IPS DF 19.7 (cell line): Measurements from ENCODE around the gene ZFPM1.
"Not testable (repeated sequence)": the region's sequence is repeated elsewhere in the genome, so short reads cannot be mapped to it uniquely, and the experiment has no call there.

Experiments
- DNase-seq: peaks from one replicate; pipeline ENCODE4 v3.0.0-alpha.2; 2013; ENCODE audit warnings: low read depth, low spot score

Gene ZFPM1

DNA sequence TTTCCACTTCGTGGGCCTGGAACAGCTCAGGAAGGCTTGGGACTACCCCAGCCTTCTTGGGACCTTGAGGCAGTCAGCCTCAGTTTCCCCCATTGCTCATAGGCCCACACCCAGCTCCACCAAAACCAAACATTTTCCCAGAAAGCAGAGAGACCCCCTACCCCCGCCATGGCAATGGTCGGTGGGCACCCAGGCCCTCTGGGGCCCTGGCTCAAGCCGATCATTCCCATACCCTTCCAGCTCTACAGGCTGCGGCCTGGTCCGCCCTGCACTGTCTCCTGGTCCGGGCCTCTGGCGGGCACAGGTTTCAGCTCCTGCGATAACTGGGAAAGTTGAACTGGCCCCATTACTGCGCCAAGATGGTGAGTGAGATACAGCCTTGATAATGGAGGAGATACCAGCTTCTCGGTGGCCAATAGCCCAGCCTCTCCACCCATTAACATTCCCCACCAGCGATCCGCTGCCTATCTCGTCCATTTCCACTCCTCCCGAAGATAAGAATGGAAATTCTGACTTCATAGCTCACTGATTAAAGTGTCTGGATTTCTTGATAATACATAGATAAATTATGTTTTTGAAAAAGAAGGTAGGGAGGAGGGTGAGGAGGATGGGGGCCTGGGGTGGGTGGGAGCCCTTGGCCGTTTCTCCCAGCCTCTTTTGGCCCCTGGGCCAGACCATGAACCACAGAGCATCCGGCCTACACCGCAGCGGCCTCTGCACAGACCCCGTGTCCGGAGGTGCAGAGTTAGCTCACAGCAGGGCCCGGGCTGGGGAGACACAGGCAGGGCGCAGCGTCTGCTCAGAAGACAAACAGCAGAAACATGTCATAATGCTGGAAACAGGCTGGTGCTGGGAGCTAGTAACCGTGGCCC lies 11.6 kb downstream of the ZFPM1 start:
- DNase-seq: no peak

DNA sequence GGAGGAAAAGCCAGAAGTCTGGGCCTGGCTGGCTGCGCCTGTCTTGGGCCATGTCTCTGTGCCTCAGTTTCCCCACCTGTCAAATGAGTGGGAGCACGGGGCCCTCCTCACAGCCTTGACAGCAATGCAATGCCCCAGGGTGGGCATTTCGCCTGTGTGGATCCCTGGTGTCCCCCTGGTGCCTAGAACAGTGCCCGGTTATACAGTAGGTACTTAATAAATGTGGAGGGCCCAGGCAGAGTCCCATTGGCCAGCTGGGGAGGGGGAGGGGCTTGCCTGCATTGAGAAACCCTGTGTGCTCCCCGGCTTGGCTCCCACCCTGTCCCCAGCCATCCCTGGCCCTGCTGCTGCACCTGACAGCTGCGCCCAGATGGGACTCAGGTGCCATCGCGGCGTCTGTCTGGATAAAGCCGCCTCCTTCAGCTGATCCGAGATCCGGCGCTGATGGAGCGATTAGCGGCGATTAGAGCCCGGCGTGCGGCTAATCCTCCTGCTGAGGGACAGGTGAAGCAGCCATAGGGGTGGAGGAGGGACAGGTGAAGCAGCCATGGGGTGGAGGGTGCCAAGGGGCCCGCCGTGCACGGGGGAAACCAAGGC lies 12.4 kb downstream of the ZFPM1 start:
- DNase-seq: no peak

DNA sequence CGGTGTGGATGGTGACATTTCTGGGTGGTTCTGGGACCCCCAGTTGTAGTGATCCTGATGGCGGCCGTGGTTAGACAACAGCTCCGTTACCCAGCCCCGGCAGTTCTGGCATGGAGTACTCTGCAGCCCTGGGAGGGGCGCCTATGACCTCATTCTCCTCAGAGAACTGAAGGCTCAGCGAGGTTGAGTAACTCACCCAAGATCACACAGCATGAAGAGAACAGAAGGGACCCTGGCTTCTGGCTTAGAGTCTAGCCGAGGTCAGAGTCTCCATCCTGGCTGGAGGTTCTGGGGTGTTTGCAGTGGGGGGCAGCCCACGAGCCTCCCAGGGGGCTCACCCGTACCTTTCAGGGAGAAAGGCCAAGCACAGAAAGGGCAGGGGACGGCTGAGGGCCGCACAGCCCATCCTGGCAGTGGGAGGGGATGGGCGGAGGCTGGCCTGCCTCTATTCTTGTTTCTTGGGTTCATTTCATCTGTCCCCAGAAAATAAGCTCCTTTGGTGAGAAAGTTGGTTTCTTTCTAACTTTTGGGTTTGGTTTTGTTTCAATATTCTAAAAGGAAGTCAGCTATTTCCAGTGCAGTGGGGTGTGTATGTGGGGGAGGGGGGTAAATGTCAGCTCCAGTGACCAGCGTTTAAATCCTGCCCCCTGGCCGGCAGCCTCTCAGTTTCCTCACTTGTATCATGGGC lies 13.2 kb downstream of the ZFPM1 start:
- no peak for DNase-seq

DNA sequence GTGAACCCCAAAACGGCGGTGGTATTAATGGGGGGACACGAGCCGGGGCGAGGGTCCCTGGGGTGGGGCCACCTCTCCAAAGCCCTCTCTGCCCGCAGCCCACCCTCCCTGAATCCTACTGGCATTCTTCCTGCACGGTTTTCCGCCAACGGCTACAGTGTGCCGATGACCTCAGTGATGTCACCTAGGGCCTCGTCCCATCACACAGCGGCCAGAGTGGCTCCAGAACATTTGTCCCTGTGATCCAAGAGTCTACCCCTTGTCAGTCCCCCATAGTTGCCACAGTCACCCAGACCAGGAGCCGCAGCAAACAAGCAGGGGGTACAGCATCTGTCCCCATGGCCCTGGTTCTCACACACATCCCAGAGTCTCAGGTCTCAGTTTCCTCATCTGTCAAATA lies 13.9 kb downstream of the ZFPM1 start:
- no peak for DNase-seq

- DNase-seq: no peak
These were observed 14.5 kb downstream of the ZFPM1 start for GRCh38 chr16:88467541-88467944.

GRCh38 chr16:88468275-88469129 lies 15.4 kb downstream of the ZFPM1 start:
- peak; percentile 73 for DNase-seq

GRCh38 chr16:88469615-88470395 lies 16.7 kb downstream of the ZFPM1 start:
- no peak for DNase-seq

- not testable (repeated sequence) for DNase-seq
These were observed 17.3 kb downstream of the ZFPM1 start for GRCh38 chr16:88470396-88470680.

- not testable (repeated sequence) for DNase-seq
These were observed 17.6 kb downstream of the ZFPM1 start for GRCh38 chr16:88470696-88471095.

DNA sequence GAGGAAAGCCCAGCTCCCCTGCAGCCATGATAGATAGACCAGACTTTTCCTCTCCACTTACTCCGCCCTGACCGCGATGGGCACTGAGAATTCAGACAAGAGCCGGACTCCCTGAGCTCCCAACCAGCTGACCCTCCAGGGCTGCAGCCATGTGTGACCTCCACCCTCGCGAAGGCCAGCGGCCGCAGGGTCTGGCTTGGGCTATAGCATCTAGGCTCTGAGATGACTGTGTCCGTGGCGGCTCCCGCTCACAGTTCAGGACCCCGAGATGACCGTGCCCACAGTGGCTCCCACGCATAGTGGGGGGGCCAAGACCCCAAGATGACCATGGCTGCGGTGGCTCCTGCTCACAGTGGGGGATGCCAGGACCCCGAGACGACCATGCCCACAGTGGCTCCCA lies 18.0 kb downstream of the ZFPM1 start:
- no peak for DNase-seq

DNA sequence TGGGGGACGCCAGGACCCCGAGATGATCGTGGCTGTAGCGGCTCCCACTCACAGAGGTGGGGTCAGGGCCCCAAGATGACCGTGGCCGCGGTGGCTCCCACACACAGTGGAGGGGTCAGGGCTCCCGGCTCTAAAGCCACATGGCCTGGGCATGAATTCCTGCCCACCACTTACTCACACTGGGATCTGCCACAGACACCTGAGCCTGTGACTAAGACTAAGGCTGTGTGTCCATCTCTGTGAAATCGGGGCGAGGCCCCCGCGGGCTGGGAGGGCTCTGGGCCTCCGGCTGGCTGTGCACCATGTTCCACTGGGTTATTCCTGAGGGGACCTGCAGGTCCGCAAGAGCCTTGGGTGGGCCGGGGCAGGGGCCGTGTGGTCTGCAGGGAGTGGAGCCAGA lies 18.5 kb downstream of the ZFPM1 start:
- no peak for DNase-seq

DNA sequence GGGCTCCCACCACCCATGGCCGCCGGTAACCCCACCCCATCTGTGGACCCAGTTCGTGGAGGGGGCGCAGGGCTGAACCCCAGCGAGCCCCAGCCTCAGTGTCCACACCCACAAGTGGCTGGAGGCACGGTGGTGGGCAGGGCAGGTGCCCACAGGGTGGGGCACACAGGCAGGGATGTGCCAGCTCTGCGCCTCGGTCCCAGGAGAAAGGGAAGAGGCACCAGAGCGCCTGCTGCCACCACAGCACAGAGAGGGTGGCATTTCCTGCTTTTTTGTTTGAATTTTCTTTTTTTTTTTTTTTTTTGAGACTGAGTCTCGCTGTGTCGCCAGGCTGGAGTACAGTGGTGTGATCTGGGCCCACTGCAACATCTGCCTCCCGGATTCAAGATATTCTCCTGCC lies 19.0 kb downstream of the ZFPM1 start:
- no peak for DNase-seq

DNA sequence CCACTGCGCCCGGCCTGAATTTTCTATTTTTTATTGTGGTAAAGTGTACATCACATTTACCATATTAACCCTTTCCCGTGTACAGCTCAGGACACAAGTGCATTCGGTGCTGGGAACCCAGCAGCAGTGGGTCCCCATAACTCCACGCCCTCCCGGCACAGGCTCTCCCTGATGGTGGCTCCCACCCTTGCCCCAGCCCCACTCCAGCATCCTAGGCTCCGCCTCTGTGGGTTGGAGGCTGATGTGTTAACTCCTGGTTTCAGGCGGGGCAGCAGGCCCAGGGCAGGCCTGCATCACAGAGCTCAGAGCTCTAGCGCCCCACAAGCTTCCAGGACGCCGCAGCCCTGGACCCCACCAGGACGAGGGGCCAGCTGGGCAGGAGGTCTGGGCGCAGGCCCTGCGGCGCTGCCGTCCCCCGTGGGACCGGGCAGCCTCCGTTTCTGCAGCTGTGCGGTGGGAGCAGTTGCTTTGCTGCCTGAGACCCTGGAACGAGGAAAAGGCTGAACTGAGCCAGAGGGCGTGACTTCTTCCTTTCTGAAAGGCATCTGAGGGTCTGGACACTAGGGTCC lies 19.6 kb downstream of the ZFPM1 start:
- DNase-seq: no peak

GRCh38 chr16:88473666-88474534 lies 20.8 kb downstream of the ZFPM1 start:
- DNase-seq: no peak

DNA sequence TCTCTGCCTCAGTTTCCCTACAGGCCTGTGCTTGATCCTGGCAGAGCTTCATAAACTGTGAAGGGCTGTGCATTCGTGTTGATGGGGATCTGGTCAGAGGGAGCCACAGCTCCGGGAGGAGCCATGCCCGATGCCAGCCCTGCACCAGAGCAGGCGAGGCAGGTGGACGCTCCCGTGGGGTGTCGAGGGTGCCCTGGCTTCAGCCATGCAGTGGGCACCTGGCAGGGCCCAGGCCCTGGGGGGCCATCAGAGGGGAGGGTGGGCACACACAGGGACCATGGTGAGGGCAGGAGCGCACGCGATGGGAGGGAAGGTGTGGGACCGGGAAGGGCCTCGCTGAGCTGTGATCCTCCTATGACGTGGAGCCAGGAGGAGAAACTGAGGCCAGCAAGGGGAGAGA lies 22.0 kb downstream of the ZFPM1 start:
- DNase-seq: no peak

DNA sequence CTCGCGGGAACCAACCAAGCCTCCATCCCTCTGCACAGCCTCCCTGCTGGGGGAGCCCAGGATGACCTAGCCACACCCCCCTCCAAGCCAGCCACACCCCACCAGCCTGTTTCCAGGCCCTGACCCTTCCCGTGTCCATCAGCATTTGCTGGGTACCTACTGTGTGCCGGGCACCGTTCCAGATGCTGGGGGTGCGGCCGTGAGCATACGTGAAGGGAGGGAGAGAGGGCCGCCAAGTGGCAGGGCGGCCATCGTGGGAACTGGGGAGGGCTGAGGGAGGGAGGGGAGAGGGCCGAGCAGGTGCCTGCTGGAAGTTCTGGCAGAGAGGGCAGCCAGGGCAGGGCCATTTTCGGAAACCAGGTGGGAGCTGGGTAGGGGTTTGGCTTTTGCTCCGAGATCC lies 23.1 kb downstream of the ZFPM1 start:
- no peak for DNase-seq

GRCh38 chr16:88476817-88477397 lies 23.8 kb downstream of the ZFPM1 start:
- no peak for DNase-seq

- no peak for DNase-seq
These were observed 24.8 kb downstream of the ZFPM1 start for GRCh38 chr16:88477631-88478519.
